Hepatocyte (in vitro differentiated cells): ENCODE data around the gene GKN1.

Experiments used
- EZH2 ChIP-seq: fragments of 200-600 bp; sonication (generic); IDR thresholded peaks from 2 replicates; pipeline ENCODE4 v1.6.1; 2016; ENCODE audit warnings: antibody characterized with exemption, mild to moderate bottlenecking, borderline replicate concordance
- TF ChIP-seq, protein P1 (sequence below): fragments of 200-600 bp; sonication (generic); IDR thresholded peaks from 2 replicates; pipeline ENCODE4 v1.5.1; 2016; ENCODE audit warnings: antibody characterized with exemption, mild to moderate bottlenecking; ENCODE audit not compliant: poor library complexity

DNA sequence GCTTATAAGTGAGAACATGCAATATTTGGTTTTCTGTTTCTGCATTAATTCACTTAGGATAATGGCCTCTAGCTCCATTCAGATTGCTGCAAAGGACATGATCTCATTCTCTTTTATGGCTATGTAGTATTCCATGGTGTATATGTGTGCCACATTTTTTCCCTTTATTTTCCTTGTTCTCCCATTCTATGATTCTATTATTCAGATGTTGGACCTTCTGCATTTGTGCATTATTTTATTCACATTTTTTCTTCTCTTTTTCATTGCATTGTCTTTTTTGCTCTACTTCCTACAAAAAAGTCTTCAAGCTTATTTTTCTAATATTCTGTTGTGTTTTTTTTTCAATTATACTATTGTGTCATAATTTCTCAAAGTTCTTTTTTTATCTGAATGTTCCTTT is 27.4 kb downstream of the GKN1 start:
- TF ChIP-seq, protein P1, sequence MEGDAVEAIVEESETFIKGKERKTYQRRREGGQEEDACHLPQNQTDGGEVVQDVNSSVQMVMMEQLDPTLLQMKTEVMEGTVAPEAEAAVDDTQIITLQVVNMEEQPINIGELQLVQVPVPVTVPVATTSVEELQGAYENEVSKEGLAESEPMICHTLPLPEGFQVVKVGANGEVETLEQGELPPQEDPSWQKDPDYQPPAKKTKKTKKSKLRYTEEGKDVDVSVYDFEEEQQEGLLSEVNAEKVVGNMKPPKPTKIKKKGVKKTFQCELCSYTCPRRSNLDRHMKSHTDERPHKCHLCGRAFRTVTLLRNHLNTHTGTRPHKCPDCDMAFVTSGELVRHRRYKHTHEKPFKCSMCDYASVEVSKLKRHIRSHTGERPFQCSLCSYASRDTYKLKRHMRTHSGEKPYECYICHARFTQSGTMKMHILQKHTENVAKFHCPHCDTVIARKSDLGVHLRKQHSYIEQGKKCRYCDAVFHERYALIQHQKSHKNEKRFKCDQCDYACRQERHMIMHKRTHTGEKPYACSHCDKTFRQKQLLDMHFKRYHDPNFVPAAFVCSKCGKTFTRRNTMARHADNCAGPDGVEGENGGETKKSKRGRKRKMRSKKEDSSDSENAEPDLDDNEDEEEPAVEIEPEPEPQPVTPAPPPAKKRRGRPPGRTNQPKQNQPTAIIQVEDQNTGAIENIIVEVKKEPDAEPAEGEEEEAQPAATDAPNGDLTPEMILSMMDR, result no peak
- TF ChIP-seq EZH2, result no peak
